GM23338 (cell line): ENCODE data around the gene EPX. TPM values are rescaled to one million over a fixed set of nuclear protein-coding genes. Genes with fewer than 3 reads are reported as not detected.

ENCODE experiments used
- ATAC-seq: fragments of 200-7000 bp; cut with Tn5 transposase; 3 replicates; pipeline ENCODE4 v1.9.1; 2020
- DNase-seq: peaks from one replicate; pipeline ENCODE4 v3.0.0-alpha.2; 2015; ENCODE audit warnings: low spot score
- H2AFZ ChIP-seq: fragments of 200-600 bp; sonication (generic); 2 replicates; pipeline ENCODE4 v1.8.0; 2016; ENCODE audit warnings: antibody characterized with exemption, mild to moderate bottlenecking, moderate library complexity
- H3F3A ChIP-seq: fragments of 200-600 bp; sonication (generic); replicated peaks from 2 replicates; pipeline ENCODE4 v1.8.0; 2017; ENCODE audit warnings: antibody characterized with exemption, mixed run types, low read depth
- H3K27ac ChIP-seq: fragments of 200-600 bp; sonication (generic); 2 replicates; pipeline ENCODE4 v1.6.1; 2016; ENCODE audit warnings: low read depth
- H3K27me3 ChIP-seq: fragments of 200-600 bp; sonication (generic); 2 replicates; pipeline ENCODE4 v1.8.0; 2016; ENCODE audit warnings: mild to moderate bottlenecking, mixed run types, moderate library complexity; ENCODE audit not compliant: insufficient read depth
- H3K36me3 ChIP-seq: fragments of 200-600 bp; sonication (generic); 2 replicates; pipeline ENCODE4 v1.8.0; 2016; ENCODE audit warnings: mild to moderate bottlenecking; ENCODE audit not compliant: insufficient read depth
- H3K4me1 ChIP-seq: fragments of 200-600 bp; sonication (generic); 2 replicates; pipeline ENCODE4 v1.8.0; 2016; ENCODE audit warnings: mild to moderate bottlenecking, moderate library complexity; ENCODE audit not compliant: insufficient read depth
- H3K4me2 ChIP-seq: fragments of 200-600 bp; sonication (generic); 2 replicates; pipeline ENCODE4 v1.7.1; 2017; ENCODE audit warnings: mixed run types
- H3K4me3 ChIP-seq: fragments of 200-600 bp; sonication (generic); 2 replicates; pipeline ENCODE4 v1.6.1; 2016; ENCODE audit warnings: mixed run types
- H3K79me2 ChIP-seq: fragments of 200-600 bp; sonication (generic); replicated peaks from 2 replicates; pipeline ENCODE4 v1.8.0; 2017; ENCODE audit warnings: mild to moderate bottlenecking; ENCODE audit not compliant: insufficient read depth
- H3K9me2 ChIP-seq: fragments of 200-600 bp; sonication (generic); 2 replicates; pipeline ENCODE4 v1.8.0; 2017; ENCODE audit not compliant: insufficient read depth
- H4K20me1 ChIP-seq: fragments of 200-600 bp; sonication (generic); replicated peaks from 2 replicates; pipeline ENCODE4 v1.8.0; 2017; ENCODE audit warnings: mild to moderate bottlenecking; ENCODE audit not compliant: insufficient read depth
- H3K27ac Mint-ChIP-seq: 2 replicates; pipeline ENCODE4 v1.8.0; 2020; ENCODE audit warnings: inconsistent platforms, mild to moderate bottlenecking, moderate library complexity, mixed read lengths
- H3K27me3 Mint-ChIP-seq: 3 replicates; pipeline ENCODE4 v1.8.0; 2022; ENCODE audit warnings: low read depth, mild to moderate bottlenecking, moderate library complexity, mixed read lengths, inconsistent platforms; ENCODE audit not compliant: insufficient read depth, poor library complexity
- H3K36me3 Mint-ChIP-seq: 3 replicates; pipeline ENCODE4 v1.8.0; 2021; ENCODE audit warnings: low read depth, mild to moderate bottlenecking, inconsistent platforms, moderate library complexity, mixed read lengths
- H3K4me1 Mint-ChIP-seq: 3 replicates; pipeline ENCODE4 v1.8.0; 2020; ENCODE audit warnings: mild to moderate bottlenecking, inconsistent platforms, mixed read lengths
- H3K4me3 Mint-ChIP-seq: 3 replicates; pipeline ENCODE4 v1.8.0; 2021; ENCODE audit warnings: moderate library complexity, mild to moderate bottlenecking, inconsistent platforms, mixed read lengths
- H3K9me3 Mint-ChIP-seq: 3 replicates; pipeline ENCODE4 v1.8.0; 2020; ENCODE audit warnings: moderate library complexity, mild to moderate bottlenecking, inconsistent platforms, mixed read lengths
- CREB1 ChIP-seq: fragments of 250-450 bp; sonication (Bioruptor Pico); IDR thresholded peaks from 2 replicates; pipeline ENCODE4 v1.5.0; 2020; ENCODE audit warnings: low read depth, mild to moderate bottlenecking, moderate library complexity
- CTCF ChIP-seq, 2 experiments: fragments of 200-600 bp in 1 of 2; sonication (generic) in 1 of 2; conservative IDR thresholded peaks; 2 replicates each; pipeline versions ENCODE4 v1.5.1 to v1.6.1; 2016 to 2017; ENCODE audit warnings: antibody characterized with exemption in 2 of 2, low read depth in 2 of 2, mild to moderate bottlenecking in 2 of 2, moderate library complexity in 1 of 2
- EZH2 ChIP-seq: fragments of 200-600 bp; sonication (generic); IDR thresholded peaks from one replicate; pipeline ENCODE4 v1.8.0; 2017; ENCODE audit warnings: antibody characterized with exemption, mild to moderate bottlenecking, low read depth; ENCODE audit not compliant: unreplicated experiment
- JUNB ChIP-seq: IDR thresholded peaks from one replicate; pipeline ENCODE4 v1.6.1; 2016; ENCODE audit warnings: antibody characterized with exemption; ENCODE audit not compliant: unreplicated experiment
- POLR2AphosphoS5 ChIP-seq: IDR thresholded peaks from 2 replicates; pipeline ENCODE4 v1.6.1; 2016; ENCODE audit warnings: antibody characterized with exemption, low read depth
- REST ChIP-seq: IDR thresholded peaks from one replicate; pipeline ENCODE4 v1.6.1; 2018; ENCODE audit warnings: antibody characterized with exemption; ENCODE audit not compliant: unreplicated experiment
- STAT1 ChIP-seq: IDR thresholded peaks from one replicate; pipeline ENCODE4 v1.6.1; 2016; ENCODE audit warnings: antibody characterized with exemption; ENCODE audit not compliant: unreplicated experiment
- ZNF114 ChIP-seq: fragments of 250-450 bp; sonication (Bioruptor Pico); IDR thresholded peaks from 2 replicates; pipeline ENCODE4 v1.5.0; 2020; ENCODE audit warnings: mild to moderate bottlenecking, moderate library complexity
- ZNF331 ChIP-seq: fragments of 250-450 bp; sonication (Bioruptor Pico); IDR thresholded peaks from 2 replicates; pipeline ENCODE4 v1.5.0; 2020; ENCODE audit warnings: low read depth, mild to moderate bottlenecking, moderate library complexity
- ZNF462 ChIP-seq: fragments of 250-450 bp; sonication (Bioruptor Pico); IDR thresholded peaks from 2 replicates; pipeline ENCODE4 v1.5.0; 2020; ENCODE audit warnings: mild to moderate bottlenecking, moderate library complexity
- polyA plus RNA-seq: library from polyadenylated mRNA; unstranded; fragments of >200 nt; fragmentation: Nextera tagmentation; extraction: Ambion mirVana; gene quantifications from 2 replicates; pipeline ENCODE4 v1.2.1, GENCODE V29; 2016
- total RNA-seq: library from RNA; depleted of rRNA; stranded (reverse); fragments of >200 nt; shearing (Covaris generic); gene quantifications from 2 replicates; pipeline ENCODE4 v1.2.3, GENCODE V29; 2014

The EPX gene
- total and polyA plus RNA-seq, 2 experiments from 2014 or later: 0.10 TPM; not detected in 1

- TF ChIP-seq REST: no peak
- TF ChIP-seq EZH2: no peak
Measured at GRCh38 chr17:58228679-58229078, 36.2 kb downstream of the EPX start (continued).

GRCh38 chr17:58229384-58229783 is 36.9 kb downstream of the EPX start:
- Mint-ChIP-seq H3K9me3 (peaks cover 4% of the 10 kb centered on the region; the same call in 2 of the 3 replicates), H3K4me1 (peaks cover 10% of the 10 kb centered on the region), H3K36me3 (no peaks in the 10 kb centered on the region), H3K27me3 (no peaks in the 10 kb centered on the region), H3K27ac (no peak overlapping the region), H3K4me3 (no peak overlapping the region)
- DNase-seq (no peak), ATAC-seq (peak; percentile 32)
- Histone ChIP-seq H3F3A (no peaks in the 10 kb centered on the region), H2AFZ (0 out of 2 replicates have a peak overlapping the region, but pooled peaks have one; percentile 34), H3K4me1 (peaks cover 3% of the 10 kb centered on the region; the same call in 1 of the 2 replicates), H3K4me2 (no peak overlapping the region), H3K36me3 (no peaks in the 10 kb centered on the region), H3K27ac (no peak overlapping the region), H3K27me3 (peaks cover 18% of the 10 kb centered on the region; the same call in 1 of the 2 replicates), H4K20me1 (no peaks in the 10 kb centered on the region), H3K4me3 (no peak overlapping the region), H3K79me2 (no peaks in the 10 kb centered on the region), H3K9me2 (0 out of 2 replicates have a peak, but pooled peaks cover 6% of the 10 kb centered on the region)
- TF ChIP-seq CREB1 (no peak), JUNB (no peak), ZNF462 (CRISPR knock-in tag) (no peak), ZNF331 (CRISPR knock-in tag) (no peak), REST (no peak), ZNF114 (no peak), POLR2AphosphoS5 (no peak), STAT1 (no peak), CTCF (conservative IDR thresholded peaks at IDR 0.05; ENCODE audit: low read depth in 2 of 2) (no peak)
